SU-DHL-6 (cell line): Measurements from ENCODE around the gene GPR107.

Experiments
- CTCF ChIP-seq: fragments of 200-600 bp; sonication (generic); IDR thresholded peaks from one replicate; pipeline ENCODE4 v1.5.1; 2017; ENCODE audit warnings: antibody characterized with exemption, mild to moderate bottlenecking, low read length, moderate library complexity; ENCODE audit not compliant: insufficient read depth, poor library complexity, severe bottlenecking
- EZH2phosphoT487 ChIP-seq: fragments of 200-600 bp; sonication (generic), shearing (Covaris generic); conservative IDR thresholded peaks from 2 replicates; pipeline ENCODE4 v1.6.1; 2018; ENCODE audit warnings: mild to moderate bottlenecking, antibody characterized with exemption, low read length, moderate library complexity, mixed read lengths

- TF ChIP-seq CTCF (no peak), EZH2phosphoT487 (no peak)
Measured at GRCh38 chr9:130128251-130128650, 74.5 kb downstream of the GPR107 start.
